Smooth muscle cell (in vitro differentiated cells): Measurements from ENCODE around the gene PKP3. TPM values are rescaled to one million over a fixed set of nuclear protein-coding genes. Genes with fewer than 3 reads are reported as not detected.

Experiments
- DNase-seq: peaks from one replicate; lab custom pipeline; 2025; ENCODE audit not compliant: unreplicated experiment; lab: John Stamatoyannopoulos, UW
- H2AFZ ChIP-seq: fragments of 200-600 bp; sonication (generic); 2 replicates; pipeline ENCODE4 v1.6.0; 2016; ENCODE audit warnings: antibody characterized with exemption, low read depth, mild to moderate bottlenecking
- H3F3A ChIP-seq: fragments of 200-600 bp; sonication (generic); 2 replicates; pipeline ENCODE4 v1.6.0; 2017; ENCODE audit warnings: antibody characterized with exemption, low read depth
- H3K27ac ChIP-seq: fragments of 200-600 bp; sonication (generic); 2 replicates; pipeline ENCODE4 v1.5.1; 2016; ENCODE audit warnings: low read depth, mild to moderate bottlenecking
- H3K27me3 ChIP-seq: fragments of 200-600 bp; sonication (generic); 2 replicates; pipeline ENCODE4 v1.6.1; 2016; ENCODE audit warnings: low read depth, mild to moderate bottlenecking
- H3K36me3 ChIP-seq: fragments of 200-600 bp; sonication (generic); 2 replicates; pipeline ENCODE4 v1.5.1; 2016; ENCODE audit warnings: low read depth
- H3K4me1 ChIP-seq: fragments of 200-600 bp; sonication (generic); 2 replicates; pipeline ENCODE4 v1.5.1; 2016; ENCODE audit warnings: low read depth
- H3K4me2 ChIP-seq: fragments of 200-600 bp; sonication (generic); 2 replicates; pipeline ENCODE4 v1.6.0; 2016; ENCODE audit warnings: mild to moderate bottlenecking
- H3K4me3 ChIP-seq: fragments of 200-600 bp; sonication (generic); 2 replicates; pipeline ENCODE4 v1.5.1; 2016; ENCODE audit warnings: mild to moderate bottlenecking
- H3K79me2 ChIP-seq: fragments of 200-600 bp; sonication (generic); 2 replicates; pipeline ENCODE4 v1.6.0; 2016; ENCODE audit warnings: low read depth, mild to moderate bottlenecking
- H3K9ac ChIP-seq: fragments of 200-600 bp; sonication (generic); 2 replicates; pipeline ENCODE4 v1.6.0; 2016; ENCODE audit warnings: low read depth
- H3K9me3 ChIP-seq: fragments of 200-600 bp; sonication (generic); replicated peaks from 2 replicates; pipeline ENCODE4 v1.5.1; 2016; ENCODE audit warnings: low read depth
- H4K20me1 ChIP-seq: fragments of 200-600 bp; sonication (generic); 2 replicates; pipeline ENCODE4 v1.6.0; 2016; ENCODE audit warnings: low read depth
- WGBS: methylation state at CpG from one replicate; pipeline ENCODE4 v1.1.7; 2016; ENCODE audit warnings: low lambda C conversion rate; 5-methylcytosine and 5-hydroxymethylcytosine counted together
- polyA plus RNA-seq: library from polyadenylated mRNA; unstranded; fragments of >200 nt; fragmentation: Nextera tagmentation; extraction: Ambion mirVana; gene quantifications from 2 replicates; pipeline ENCODE4 v1.2.1, GENCODE V29; 2016
- total RNA-seq: library from RNA; depleted of rRNA; stranded (reverse); fragments of >200 nt; gene quantifications from 2 replicates; pipeline ENCODE4 v1.2.3, GENCODE V29; 2014
- TF ChIP-seq, protein P1 (sequence below): fragments of 200-600 bp; sonication (generic); IDR thresholded peaks from 2 replicates; pipeline ENCODE4 v1.5.1; 2017; ENCODE audit warnings: borderline replicate concordance, mild to moderate bottlenecking, antibody characterized with exemption; ENCODE audit not compliant: insufficient read depth, poor library complexity, severe bottlenecking

PKP3 gene
- total and polyA plus RNA-seq, 2 experiments from 2014 or later = 24.6 to 61.2 TPM

DNA sequence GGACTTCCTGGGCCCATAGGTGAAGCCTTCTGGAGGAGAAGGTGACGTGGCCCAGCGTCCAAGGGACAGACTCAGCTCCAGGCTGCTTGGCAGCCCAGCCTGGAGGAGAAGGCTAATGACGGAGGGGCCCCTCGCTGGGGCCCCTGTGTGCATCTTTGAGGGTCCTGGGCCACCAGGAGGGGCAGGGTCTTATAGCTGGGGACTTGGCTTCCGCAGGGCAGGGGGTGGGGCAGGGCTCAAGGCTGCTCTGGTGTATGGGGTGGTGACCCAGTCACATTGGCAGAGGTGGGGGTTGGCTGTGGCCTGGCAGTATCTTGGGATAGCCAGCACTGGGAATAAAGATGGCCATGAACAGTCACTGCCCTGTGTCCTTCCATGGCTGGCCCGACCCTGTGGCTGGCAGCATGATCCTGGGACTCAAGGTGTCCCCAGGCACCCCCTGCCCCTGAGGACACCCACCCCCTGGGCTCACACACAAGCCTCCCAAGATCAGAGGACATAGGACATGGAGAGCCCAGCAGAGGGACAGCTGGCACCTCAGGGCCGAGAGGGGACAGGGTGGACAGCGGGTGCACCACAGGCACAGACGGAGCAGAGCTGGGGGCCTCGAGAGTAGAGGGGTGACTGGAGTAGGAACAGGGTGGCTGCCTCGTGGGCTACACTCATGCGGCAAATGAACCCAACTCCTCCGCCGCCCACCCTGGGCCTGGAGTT is 10.7 kb downstream of the PKP3 start:
- Histone ChIP-seq H3K4me2 (no peak overlapping the region), H3K27me3 (no peaks in the 10 kb centered on the region), H3F3A (no peaks in the 10 kb centered on the region), H3K9me3 (no peaks in the 10 kb centered on the region), H3K79me2 (no peaks in the 10 kb centered on the region), H3K4me3 (no peak overlapping the region), H3K36me3 (no peaks in the 10 kb centered on the region), H3K4me1 (no peaks in the 10 kb centered on the region), H3K9ac (no peak overlapping the region), H3K27ac (no peak overlapping the region), H2AFZ (no peak overlapping the region), H4K20me1 (no peaks in the 10 kb centered on the region)
- no peak for DNase-seq
- WGBS = 97% methylated on average over 14 of the region's 14 CpGs
- TF ChIP-seq, protein P1, sequence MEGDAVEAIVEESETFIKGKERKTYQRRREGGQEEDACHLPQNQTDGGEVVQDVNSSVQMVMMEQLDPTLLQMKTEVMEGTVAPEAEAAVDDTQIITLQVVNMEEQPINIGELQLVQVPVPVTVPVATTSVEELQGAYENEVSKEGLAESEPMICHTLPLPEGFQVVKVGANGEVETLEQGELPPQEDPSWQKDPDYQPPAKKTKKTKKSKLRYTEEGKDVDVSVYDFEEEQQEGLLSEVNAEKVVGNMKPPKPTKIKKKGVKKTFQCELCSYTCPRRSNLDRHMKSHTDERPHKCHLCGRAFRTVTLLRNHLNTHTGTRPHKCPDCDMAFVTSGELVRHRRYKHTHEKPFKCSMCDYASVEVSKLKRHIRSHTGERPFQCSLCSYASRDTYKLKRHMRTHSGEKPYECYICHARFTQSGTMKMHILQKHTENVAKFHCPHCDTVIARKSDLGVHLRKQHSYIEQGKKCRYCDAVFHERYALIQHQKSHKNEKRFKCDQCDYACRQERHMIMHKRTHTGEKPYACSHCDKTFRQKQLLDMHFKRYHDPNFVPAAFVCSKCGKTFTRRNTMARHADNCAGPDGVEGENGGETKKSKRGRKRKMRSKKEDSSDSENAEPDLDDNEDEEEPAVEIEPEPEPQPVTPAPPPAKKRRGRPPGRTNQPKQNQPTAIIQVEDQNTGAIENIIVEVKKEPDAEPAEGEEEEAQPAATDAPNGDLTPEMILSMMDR = no peak

DNA sequence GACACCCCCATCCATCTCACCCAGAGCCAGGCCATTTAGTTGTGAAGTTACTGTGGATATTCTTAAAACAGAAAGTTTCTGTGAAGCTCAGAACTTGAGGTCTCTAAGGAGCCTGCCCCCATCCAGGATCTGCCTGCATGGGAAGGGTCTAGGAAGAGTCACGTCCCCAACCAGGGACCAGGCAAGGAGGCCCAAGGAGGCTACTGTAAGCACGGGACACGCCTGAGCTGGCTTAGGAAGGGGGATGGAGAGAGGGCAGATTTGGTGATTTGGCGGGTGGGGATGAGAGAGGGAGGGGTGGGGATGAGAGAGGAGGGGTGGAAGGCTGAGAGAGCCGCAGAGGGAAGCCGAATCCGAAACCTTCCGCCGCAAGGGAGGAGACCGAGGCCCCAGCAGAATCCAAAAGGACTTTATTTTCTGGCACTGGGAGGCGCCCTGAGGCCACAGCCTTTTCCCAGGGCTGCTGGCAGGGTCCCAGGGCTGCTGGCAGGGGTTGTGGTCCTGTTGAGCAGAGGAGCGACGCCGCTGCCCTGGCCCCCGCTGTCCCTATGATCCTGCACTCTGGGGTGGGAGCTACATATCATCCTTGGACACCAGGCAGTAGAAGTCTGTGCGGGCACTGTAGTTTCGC is 11.4 kb downstream of the PKP3 start:
- Histone ChIP-seq H3K4me1 (no peaks in the 10 kb centered on the region), H3K27ac (no peak overlapping the region), H3F3A (no peaks in the 10 kb centered on the region), H3K4me2 (no peak overlapping the region), H4K20me1 (no peaks in the 10 kb centered on the region), H3K9ac (no peak overlapping the region), H3K9me3 (no peaks in the 10 kb centered on the region), H2AFZ (no peak overlapping the region), H3K36me3 (no peaks in the 10 kb centered on the region), H3K27me3 (no peaks in the 10 kb centered on the region), H3K79me2 (no peaks in the 10 kb centered on the region), H3K4me3 (no peak overlapping the region)
- TF ChIP-seq, protein P1 = no peak
- DNase-seq = no peak
- WGBS = 86% methylated on average over 17 of the region's 17 CpGs

DNA sequence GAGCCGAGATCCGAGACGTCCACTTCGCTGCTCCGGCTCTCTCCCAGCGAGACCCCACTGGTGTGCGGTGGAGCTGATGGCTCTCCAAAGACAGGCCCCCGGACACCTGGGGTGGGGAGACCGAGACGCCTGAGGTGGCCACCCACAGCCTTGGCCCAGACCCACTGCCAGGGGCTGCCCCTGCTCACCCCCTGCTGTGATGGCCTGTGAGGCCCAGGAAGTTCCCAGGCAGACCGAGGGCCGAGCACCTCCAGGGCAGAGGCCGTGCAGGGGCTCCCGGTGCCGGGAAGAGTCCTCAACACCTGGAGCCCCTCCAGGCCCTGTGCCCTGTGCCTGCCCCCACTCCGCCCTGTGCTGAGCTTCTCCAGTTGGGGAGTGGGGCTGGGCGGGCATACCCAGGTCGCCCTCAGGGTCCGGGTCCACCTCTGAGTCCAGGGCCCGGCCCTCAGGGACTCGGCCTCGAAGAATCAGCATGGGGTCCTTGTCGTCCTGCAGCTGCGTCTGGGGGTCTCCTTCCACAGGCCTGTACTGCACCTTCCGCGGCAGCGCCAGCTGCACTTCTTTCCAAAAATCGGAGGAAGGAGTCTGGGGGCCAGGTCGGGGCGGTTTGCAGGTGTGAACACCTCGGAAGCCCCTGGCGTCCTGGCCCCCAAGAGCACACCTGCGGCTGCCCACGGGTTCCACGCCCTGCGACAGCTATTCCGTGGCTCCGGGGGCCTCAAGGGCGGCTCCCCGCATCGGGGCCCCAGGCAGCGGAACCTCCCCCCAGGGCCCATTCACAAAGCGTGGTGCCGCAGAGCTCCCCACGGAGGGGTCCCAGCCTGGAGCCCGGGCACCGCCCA is 12.2 kb downstream of the PKP3 start:
- H3K9ac ChIP-seq = no peak overlapping the region
- no peaks in the 10 kb centered on the region for H3K4me1 ChIP-seq
- H3F3A ChIP-seq = no peaks in the 10 kb centered on the region
- no peak overlapping the region for H3K27ac ChIP-seq
- TF ChIP-seq, protein P1 = no peak
- no peaks in the 10 kb centered on the region for H3K27me3 ChIP-seq
- no peak for DNase-seq
- peak overlapping the region; percentile 56 for H3K4me3 ChIP-seq
- H3K4me2 ChIP-seq = peak overlapping the region; percentile 89
- no peak overlapping the region for H2AFZ ChIP-seq
- WGBS = 88% methylated on average over 37 of the region's 47 CpGs
- H3K9me3 ChIP-seq = no peaks in the 10 kb centered on the region
- no peaks in the 10 kb centered on the region for H3K79me2 ChIP-seq
- no peaks in the 10 kb centered on the region for H3K36me3 ChIP-seq
- no peaks in the 10 kb centered on the region for H4K20me1 ChIP-seq
